HG03575 (cell line): ENCODE data around the gene CMSS1.

Experiments used
- ATAC-seq: cut with Tn5 transposase; IDR thresholded peaks from one replicate; pipeline ENCODE4 v1.9.1; 2021; ENCODE audit not compliant: unreplicated experiment, insufficient number of reproducible peaks, low FRiP score; ENCODE audit errors: extremely low read depth

Gene CMSS1

DNA sequence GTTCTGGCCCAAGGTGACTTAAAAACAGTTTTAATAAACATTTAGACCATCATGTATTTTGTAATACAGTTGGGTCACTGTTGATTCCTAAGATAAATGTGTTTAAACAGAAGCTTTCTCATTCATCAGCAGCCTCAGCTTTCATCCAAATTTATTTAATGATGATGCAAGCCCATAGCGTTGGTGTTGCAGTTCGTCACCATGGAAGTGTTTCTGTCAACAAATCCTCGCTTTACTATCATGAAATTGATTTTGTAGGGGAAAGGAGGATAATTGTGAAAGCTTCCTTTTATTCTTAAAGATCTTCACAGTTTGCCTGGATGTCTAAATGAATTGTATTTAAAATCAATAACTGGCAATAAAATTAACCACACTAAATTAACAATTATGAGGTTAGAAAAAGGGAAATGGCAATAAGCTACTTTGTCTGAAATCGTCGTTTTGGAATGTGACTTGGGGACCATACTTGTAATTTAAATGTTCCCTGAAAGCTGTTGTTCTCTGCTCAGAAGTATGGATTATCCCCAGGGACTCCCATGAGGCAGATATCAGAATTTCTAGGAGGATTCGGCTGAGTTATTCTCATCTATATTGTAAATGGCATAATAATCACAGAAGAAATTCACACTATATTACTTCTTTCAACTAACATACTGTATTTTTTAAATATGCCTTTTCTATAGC, 29.0 kb downstream of the CMSS1 start:
- ATAC-seq = no peak

DNA sequence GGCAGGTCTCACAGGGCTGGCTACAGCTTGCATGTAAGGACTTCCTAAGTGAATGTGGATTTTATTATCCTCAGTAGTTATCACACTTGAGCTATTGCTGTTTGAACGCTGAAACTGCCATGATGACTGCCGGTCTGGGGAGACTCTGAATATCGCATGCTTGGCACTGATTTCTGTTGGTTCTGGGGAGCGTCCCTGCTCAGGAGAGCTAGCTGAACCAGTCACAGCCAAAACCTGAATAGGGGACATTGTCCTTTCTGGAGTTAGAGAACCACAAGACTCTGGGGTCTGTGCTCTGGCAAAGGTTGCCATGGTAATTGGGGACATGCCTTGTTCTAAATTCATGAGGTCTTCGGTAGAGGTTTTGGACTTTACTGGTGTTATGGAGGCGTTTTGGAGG, 30.8 kb downstream of the CMSS1 start:
- no peak for ATAC-seq

DNA sequence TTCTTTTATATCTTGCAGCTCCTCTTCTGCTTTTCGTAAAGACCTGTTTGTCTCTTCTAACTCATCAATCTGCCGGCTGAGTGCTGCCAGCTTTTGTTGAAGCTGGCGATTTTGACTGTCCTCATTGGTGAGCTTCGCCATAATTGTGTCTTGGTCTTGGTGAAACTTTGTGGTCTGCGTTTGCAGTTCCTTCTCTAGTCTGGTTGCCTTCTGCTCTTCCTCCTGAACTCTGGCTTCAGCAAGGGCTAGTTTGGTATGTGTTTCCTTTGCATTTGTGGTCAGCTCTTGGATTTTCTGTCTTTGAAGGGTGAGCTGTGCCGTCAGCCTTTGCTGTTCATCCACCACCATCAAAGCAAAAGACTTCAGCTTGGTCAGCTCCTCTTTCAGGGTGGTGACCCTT, 32.9 kb downstream of the CMSS1 start:
- ATAC-seq = no peak

DNA sequence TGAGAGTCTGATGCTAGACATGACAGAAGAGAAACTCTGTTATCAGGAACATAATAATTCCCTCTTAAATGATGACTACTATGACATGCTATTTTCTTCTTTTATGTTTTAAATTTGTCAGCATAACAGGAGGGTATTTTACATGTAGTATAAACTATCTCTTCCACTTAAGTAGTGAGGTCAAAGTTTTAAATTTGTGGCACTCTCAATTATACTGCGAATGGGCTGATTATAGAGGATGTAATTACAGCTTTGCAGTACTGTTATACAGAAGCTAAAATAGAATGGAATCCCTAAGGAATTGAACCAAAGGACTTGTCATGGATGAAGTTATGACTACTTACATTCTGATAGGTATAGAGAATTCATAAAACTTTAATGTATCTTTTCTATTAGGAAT, 34.3 kb downstream of the CMSS1 start:
- ATAC-seq = no peak

DNA sequence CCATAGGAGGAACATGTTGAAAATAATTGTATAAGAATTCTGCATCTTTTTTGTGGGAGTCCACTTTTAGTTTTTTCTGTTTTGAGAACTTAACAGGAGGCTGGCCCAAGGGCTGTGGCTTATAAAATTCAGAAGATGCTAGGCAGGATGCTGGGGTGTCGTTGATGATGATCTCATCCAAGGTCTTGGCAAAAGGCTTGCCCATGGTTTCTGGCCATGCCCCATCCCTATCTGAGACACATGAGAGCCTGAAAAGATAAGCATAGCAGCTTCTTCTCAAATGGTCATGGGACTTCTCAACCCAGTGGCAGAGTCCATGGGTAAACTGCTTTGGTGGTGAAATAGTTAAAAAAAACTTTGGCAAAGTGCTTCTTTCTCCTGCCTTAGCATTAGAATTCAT, 35.2 kb downstream of the CMSS1 start:
- no peak for ATAC-seq

DNA sequence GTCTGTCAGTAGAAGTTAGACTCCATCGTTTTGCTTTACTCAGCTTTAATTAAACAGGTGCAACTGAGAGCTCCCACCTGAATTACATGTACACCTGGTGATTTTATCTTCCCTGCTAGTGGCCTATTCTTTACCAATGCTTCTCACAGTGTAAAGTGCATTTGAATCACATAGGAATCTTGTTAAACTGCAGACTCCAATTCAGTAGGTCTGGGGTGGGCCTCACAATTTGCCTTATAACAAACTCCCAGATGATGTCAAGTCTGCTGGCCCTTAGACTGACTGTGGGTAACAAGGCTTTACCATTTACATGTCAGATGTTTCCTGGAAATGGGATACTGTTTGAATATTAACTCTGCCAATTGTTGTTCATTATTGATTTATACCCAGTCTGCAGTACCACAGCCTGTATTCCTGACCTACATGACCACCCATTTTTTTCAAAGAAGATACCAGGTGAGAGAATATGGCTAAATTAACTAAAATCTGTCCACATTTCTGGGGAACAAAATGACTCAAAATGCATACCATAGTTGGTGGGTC, 37.2 kb downstream of the CMSS1 start:
- ATAC-seq = no peak

DNA sequence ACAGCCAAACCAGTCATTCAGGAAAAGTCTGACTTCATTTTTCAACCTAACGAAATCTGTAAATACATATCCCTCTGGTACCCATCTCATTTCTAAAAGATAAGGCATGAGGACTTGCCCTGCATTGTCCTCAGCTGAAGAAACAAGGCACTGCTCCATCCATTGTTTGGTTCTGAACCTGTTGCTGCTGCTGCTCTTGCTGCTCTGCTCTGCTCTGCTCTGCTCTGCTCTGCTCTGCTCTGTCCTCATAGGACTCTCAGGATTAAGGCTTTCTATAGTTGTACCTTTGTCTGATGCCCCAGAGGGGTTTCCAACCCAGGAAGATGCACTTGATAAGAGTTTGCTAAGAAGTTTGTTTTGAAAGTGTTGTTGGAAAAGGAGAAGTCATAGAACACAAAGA, 38.2 kb downstream of the CMSS1 start:
- no peak for ATAC-seq

DNA sequence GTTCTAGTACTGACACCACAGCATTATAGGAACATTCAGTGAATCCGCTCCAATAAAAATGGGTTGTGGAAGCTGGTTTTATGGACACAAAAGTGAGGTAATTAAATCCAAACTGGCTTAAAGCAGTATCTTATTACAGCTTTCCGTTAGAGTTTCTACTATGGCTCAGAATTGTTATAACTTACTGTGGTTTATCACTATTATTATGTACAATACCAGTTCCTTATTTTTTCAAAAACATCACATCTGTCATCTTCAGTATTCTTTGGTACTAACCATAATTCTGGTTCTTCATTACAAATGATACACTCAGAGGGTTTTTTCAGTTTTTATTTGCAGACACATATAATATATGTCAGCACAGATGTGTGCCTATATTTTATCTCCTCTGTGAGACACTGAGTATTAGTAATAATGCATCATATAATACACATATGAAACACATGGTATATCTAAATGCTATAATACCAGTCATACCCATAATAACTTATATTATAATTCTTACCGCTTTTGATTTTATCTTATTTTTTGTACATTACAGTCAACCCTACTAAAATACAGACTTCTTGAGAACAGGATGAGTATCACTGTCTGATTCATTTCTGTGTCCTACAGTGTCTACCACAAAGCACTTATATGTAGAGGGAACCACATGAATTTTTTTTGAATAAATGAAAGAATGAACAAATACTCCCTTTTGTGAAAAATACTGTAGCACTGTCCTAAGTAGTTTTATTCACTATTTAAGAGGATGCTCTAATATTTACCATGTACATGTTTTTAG, 39.0 kb downstream of the CMSS1 start:
- no peak for ATAC-seq

DNA sequence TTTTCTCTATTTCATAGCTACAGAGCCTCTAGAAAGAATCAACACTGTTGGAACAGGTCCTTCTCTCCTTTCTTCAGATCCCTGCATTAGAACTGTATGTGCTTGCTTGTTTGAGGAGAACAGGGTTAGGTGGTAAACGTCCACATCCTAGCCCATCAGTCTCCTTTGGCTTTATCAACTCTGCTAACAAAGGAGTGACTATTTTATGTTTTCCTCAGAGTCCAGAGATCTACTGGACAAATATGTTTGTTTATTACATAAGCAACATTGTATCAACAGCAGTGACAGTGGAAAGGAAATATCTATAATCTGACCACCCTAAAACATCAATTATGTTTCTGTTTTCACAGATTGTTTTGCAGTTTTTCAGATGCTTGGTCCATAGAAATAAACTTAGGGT, 39.6 kb downstream of the CMSS1 start:
- no peak for ATAC-seq

DNA sequence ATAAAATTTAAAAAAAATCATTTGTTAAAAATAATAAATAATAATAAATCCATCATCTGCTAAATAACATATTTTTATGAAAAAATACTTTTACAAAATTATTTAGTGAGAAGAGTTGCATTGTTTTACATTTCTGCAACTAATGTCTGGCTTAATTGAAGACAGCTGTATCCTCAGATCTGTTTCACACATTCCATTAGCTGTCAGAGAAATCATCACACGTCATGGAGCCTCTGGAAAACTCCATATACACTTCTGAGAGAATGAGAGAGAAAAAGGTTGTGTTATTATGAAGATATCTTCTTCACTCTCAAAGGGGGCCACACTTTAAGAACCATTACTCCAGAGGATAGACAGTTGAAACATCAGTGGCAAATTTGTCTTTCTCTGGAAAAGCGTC, 40.8 kb downstream of the CMSS1 start:
- no peak for ATAC-seq

DNA sequence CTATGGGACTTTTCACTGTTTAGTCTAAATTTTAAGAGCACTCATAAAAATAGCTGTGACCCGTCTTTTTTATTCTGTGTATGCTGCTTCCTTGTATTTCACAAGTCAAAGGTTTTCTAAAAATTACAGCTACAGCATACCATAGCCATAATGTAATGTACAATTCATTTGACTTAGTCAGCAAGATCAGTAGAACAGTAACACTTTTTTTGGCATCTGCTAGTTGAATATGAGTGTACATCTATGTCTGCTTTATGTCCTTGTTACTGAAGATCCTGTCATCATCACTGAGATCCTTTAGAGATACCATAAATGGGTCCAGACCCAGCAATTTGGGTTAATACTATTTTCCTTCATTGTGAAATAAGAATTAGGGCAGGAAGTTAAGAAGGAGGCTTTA, 42.2 kb downstream of the CMSS1 start:
- ATAC-seq = no peak

DNA sequence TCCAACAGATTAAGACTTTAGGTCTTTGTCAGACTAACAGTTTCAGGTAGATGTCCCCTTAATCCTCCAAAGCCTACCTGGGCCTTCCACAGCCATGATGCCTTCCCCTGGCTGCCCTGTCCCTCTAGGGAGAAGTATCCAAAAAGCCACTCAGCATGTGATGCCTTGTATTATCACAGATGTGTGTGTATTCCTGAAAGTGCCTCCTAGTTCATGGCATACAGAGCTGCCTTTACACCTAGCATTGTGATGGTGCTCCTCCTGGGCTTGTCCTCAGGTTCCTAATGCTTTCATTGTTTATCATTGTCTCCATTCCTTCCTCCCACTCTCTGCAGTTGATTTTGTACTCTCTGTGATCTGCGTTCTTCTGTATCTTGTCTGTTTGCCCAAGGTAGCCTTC, 43.6 kb downstream of the CMSS1 start:
- no peak for ATAC-seq

DNA sequence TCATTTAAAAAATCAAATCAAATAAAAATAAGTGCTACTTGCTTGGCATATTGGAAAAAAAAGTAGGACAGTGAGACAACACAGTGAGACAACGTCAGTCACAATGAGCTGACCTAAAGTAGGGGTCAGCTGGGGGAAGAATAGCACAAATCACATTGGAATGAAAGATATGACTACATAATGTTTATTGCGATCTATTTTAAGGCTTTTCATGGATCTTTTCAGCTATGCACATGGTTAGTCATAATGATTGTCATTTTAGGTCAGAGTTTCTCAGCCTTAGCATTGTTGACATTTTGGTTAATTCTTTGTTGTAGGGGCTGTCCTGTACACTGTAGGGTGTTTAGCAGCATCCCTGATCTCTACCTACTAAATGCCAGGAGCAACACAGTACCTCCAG, 44.5 kb downstream of the CMSS1 start:
- ATAC-seq = no peak

DNA sequence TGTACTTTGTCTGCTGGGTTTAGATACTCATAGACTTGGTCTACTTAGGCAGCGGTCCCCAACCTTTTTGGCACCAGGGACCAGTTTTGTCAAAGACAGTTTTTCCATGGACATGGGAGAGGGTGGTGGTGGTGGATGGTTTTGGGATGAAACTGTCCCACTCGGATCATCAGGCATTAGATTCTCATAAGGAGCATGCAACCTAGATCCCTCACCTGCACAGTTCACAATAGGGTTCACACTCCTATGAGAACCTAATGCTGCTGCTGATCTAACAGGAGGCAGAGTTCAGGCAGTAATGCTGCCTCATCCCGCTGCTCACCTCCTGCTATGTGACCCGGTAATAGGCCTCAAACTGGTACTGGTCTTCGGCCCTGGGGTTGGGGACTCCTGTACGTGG, 45.3 kb downstream of the CMSS1 start:
- no peak for ATAC-seq

DNA sequence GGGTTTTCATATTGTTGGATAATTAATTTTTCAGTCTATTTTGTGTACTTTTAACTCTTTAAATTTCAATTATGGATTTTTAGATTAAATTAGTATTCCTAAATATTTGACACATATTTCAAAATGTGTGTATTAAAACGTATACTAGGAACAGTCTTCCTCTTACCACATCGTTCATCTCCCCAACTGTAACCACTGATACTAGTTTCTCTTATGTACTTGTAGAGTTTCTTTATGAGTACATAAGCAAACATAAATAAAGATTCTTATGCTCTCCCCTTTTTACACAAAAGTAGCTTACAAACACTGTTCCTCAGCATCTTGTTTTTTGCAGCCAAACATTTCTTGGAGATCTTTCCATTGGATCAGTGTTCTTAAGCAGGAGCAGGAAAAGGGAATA, 45.9 kb downstream of the CMSS1 start:
- ATAC-seq = peak; percentile 60

DNA sequence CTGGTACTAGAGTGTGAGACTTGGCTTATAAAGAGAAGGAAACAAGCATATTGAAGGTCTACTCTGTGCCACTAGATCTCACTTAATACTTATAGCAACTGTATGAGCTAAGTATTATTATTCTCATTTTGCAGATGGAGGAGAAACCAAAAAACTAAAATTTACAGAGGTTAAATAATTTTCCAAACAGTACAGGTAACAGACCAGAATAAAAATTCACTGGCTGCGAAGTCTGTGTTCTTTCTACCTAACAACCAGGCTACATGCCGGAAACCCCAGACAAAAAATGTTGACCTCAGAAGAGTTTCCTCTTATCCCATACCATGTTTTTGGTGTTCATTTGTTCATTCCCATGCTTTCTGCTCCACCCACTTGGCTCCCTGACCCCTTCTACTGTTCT, 46.6 kb downstream of the CMSS1 start:
- no peak for ATAC-seq

DNA sequence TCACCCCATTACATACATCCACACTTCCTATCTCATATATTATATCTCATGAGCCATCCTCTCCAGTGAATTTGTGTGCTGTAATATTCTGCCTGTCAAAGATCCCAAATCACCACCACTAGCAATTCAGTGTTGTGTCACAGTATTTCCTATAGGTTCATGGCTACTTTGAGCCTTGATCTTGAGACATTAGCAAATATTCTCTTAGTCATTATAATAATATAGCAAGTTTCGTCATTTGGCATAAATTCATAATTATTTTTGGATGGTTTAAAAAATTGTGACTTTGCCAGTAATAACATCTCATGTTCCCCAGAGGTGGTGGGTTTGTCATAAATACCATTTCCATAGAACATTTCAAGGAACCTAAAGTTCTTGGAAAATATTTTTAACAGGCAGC, 47.7 kb downstream of the CMSS1 start:
- ATAC-seq = no peak

DNA sequence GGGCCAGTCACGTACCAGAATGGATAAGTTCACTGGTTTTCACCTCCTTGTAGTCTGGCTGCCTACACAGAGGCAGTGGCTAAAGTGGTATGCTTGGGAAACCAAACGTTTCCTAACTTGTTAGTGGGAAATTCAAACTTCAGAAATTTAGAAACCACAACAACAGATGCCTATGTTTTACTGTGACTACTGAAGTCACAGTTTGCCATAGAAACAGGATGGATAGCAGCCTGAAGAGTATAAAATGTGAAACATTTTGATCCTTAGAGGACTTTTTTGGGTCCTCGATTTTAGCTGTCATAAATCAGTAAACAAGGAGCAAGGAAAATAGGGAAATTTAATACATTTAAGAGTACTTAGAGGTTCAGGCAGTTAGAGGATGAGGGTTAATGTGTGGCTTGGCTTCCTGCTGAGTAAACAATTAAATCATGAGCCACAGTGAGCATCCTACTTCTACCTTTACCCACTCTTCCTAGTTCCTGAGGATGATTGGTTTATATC, 48.6 kb downstream of the CMSS1 start:
- no peak for ATAC-seq

DNA sequence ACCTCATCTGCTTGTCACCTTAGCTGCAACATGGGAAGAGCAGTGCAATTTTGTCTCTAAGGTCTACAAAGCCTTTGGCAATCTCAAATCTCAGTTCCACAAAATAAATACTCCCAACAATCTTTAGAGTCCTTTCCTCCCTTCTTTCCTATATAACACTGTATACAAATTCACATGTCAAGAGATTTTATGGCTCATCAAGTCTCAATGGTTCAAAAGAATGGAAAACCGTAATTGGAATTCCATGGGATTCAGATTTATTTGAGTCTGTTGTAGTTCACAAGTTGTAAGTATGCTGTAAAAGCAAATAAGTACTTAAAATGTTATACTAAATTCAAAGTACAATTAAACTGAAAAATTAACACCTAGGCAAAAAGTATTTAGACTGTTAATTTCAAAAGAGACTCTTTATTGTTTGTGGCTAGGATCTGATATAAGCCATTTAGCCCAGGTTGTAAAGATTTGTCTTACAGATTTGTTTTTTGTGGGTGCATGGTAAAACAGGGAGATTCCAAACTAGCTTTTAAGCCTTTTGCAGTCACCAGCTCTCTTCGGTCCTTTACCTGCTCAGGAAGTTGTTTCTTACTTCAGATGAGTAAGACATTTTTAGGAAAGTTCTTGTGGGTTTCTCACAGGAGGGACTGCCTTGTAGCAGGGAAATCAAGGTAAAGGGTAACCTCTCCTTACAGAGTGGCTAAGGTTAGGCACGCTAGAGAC, 50.1 kb downstream of the CMSS1 start:
- ATAC-seq = no peak

DNA sequence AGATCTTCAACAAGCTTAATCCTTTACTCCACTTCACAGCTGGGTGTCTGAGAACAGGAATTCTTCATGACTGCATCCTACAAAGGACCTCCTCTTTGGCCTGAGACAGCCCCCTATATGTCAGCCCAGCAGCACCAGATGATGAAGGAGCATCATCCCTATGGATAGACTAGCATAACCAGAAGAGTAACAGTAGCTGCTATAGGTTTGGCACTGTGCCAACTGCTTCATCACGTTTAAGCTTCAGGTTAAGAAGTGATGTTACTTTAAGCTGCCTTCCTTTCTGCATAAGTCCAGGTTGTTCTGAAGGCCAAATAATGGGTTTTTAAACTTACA, 50.6 kb downstream of the CMSS1 start:
- no peak for ATAC-seq
